ENCODE measurements around the gene TMEM108. TPM values are rescaled to one million over a fixed set of nuclear protein-coding genes. Genes with fewer than 3 reads are reported as not detected.

Gene TMEM108
- total and polyA plus RNA-seq, 2 experiments from 2014 or later = 7.4 to 15.3 TPM

DNA sequence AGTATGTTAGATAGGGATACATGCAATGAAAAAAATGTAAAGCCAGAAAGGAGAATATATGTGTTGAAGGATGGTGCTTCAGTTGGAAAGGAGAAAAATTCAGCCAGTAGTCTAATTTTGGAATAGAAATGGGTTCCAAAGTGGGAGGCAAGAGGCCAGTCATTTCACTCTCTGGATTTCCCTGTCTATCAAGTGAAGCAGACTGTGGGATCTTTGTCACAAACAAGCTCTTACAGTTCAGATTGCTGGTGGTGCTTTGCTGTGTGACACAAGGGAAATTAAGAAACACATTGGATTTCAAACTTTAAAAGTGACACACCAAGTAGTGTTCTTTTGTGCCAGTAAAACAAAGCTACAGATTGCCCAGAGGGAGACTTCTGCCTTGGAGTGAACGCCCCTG, 279.7 kb downstream of the TMEM108 start (continued):
- no peak for TF ChIP-seq ZNF331 (CRISPR knock-in tag; IDR thresholded peaks at IDR 0.05; ENCODE audit: low read depth)

- H3K4me3 ChIP-seq = no peak overlapping the region
These were observed 290.2 kb downstream of the TMEM108 start for GRCh38 chr3:133328373-133328772.

More at GRCh38 chr3:133328373-133328772, 290.2 kb downstream of the TMEM108 start:
- TF ChIP-seq ZNF114 (CRISPR knock-in tag; IDR thresholded peaks at IDR 0.05) (no peak), POLR2AphosphoS5 (IDR thresholded peaks at IDR 0.05; ENCODE audit: low read depth) (no peak), REST (IDR thresholded peaks at IDR 0.05; ENCODE audit: unreplicated experiment) (no peak), STAT1 (IDR thresholded peaks at IDR 0.05; ENCODE audit: unreplicated experiment) (no peak), EZH2 (IDR thresholded peaks at IDR 0.05; ENCODE audit: low read depth, unreplicated experiment) (no peak), CREB1 (CRISPR knock-in tag; IDR thresholded peaks at IDR 0.05; ENCODE audit: low read depth) (no peak), EZH2phosphoT487 (IDR thresholded peaks at IDR 0.05; ENCODE audit: unreplicated experiment) (no peak), ZNF331 (CRISPR knock-in tag; IDR thresholded peaks at IDR 0.05; ENCODE audit: low read depth) (no peak), NANOG (IDR thresholded peaks at IDR 0.05; ENCODE audit: borderline replicate concordance) (no peak), JUNB (IDR thresholded peaks at IDR 0.05; ENCODE audit: unreplicated experiment) (no peak), ZNF462 (CRISPR knock-in tag; IDR thresholded peaks at IDR 0.05) (no peak), ETS1 (IDR thresholded peaks at IDR 0.05) (no peak), CTCF (conservative IDR thresholded peaks at IDR 0.05; ENCODE audit: low read depth in 2 of 2) (no peak)
- no peak overlapping the region for H3K4me3 Mint-ChIP-seq
- H3K9me3 Mint-ChIP-seq = peaks cover 5% of the 10 kb centered on the region; the same call in 2 of the 3 replicates
- no peak overlapping the region for H2AFZ ChIP-seq
- DNase-seq (ENCODE audit: low spot score) (no peak), ATAC-seq (peak; percentile 52; the same call in 2 of the 3 replicates)
- no peaks in the 10 kb centered on the region; the same call in 2 of the 3 replicates for H3K36me3 Mint-ChIP-seq (ENCODE audit: low read depth)
- no peaks in the 10 kb centered on the region for H3K36me3 ChIP-seq (ENCODE audit: insufficient read depth)
- H3K79me2 ChIP-seq (replicated peaks; ENCODE audit: insufficient read depth) = no peaks in the 10 kb centered on the region
- H3F3A ChIP-seq (replicated peaks; ENCODE audit: low read depth) = no peaks in the 10 kb centered on the region
- H3K27me3 Mint-ChIP-seq (ENCODE audit: insufficient read depth, low read depth, poor library complexity) = no peaks in the 10 kb centered on the region
- H3K27ac ChIP-seq (ENCODE audit: low read depth) = no peak overlapping the region
- peaks cover 12% of the 10 kb centered on the region for H3K4me1 ChIP-seq (ENCODE audit: insufficient read depth)
- no peaks in the 10 kb centered on the region for H4K20me1 ChIP-seq (replicated peaks; ENCODE audit: insufficient read depth)
- no peaks in the 10 kb centered on the region for H3K9me2 ChIP-seq (ENCODE audit: insufficient read depth)
- no peak overlapping the region for H3K27ac Mint-ChIP-seq
- H3K4me2 ChIP-seq = no peak overlapping the region
- peaks cover 27% of the 10 kb centered on the region; the same call in 2 of the 3 replicates for H3K4me1 Mint-ChIP-seq
- no peaks in the 10 kb centered on the region for H3K27me3 ChIP-seq (ENCODE audit: insufficient read depth)
